HepG2 (cell line): ENCODE data around the gene ENDOD1. TPM values are rescaled to one million over a fixed set of nuclear protein-coding genes. Genes with fewer than 3 reads are reported as not detected.

ENCODE experiments used
- ATAD3A ChIP-seq: sonication (generic); formaldehyde crosslinking; IDR thresholded peaks from 2 replicates; pipeline ENCODE4 v1.4.0; 2020; ENCODE audit warnings: missing genetic modification reagents
- BCL6 ChIP-seq: IDR thresholded peaks from 2 replicates; pipeline ENCODE4 v1.6.1; 2016; ENCODE audit warnings: missing genetic modification reagents, missing compliant biosample characterization
- IRF2 ChIP-seq: IDR thresholded peaks from 2 replicates; pipeline ENCODE4 v1.6.1; 2018; ENCODE audit warnings: missing genetic modification reagents, missing compliant biosample characterization
- KDM5B ChIP-seq: sonication (generic); formaldehyde crosslinking; IDR thresholded peaks from 2 replicates; pipeline ENCODE4 v1.4.0; 2020; ENCODE audit warnings: missing genetic modification reagents, mild to moderate bottlenecking, borderline replicate concordance
- KLF9 ChIP-seq: IDR thresholded peaks from 2 replicates; pipeline ENCODE4 v1.6.1; 2016; ENCODE audit warnings: low read depth
- PREB ChIP-seq: sonication (generic); formaldehyde crosslinking; IDR thresholded peaks from 2 replicates; pipeline ENCODE4 v1.4.0; 2020; ENCODE audit warnings: missing genetic modification reagents
- RBAK ChIP-seq: sonication (generic); formaldehyde crosslinking; IDR thresholded peaks from 2 replicates; pipeline ENCODE4 v1.5.1; 2020; ENCODE audit warnings: mild to moderate bottlenecking, missing genetic modification reagents
- RXRB ChIP-seq: IDR thresholded peaks from 2 replicates; pipeline ENCODE4 v1.6.1; 2016; ENCODE audit warnings: borderline replicate concordance, missing genetic modification reagents, missing compliant biosample characterization
- SALL1 ChIP-seq: sonication (generic); formaldehyde crosslinking; IDR thresholded peaks from 2 replicates; pipeline ENCODE4 v1.8.0; 2022; ENCODE audit warnings: mild to moderate bottlenecking, missing genetic modification reagents
- SKIL ChIP-seq: sonication (generic); formaldehyde crosslinking; IDR thresholded peaks from 2 replicates; pipeline ENCODE4 v1.8.0; 2022; ENCODE audit warnings: missing genetic modification reagents, mild to moderate bottlenecking, moderate library complexity, borderline replicate concordance
- TCF12 ChIP-seq, 2 experiments: fragments of 450-650 bp in 1 of 2; sonication (generic) in 1 of 2; formaldehyde crosslinking in 1 of 2; IDR thresholded peaks; 2 replicates each; pipeline versions ENCODE4 v1.6.1 to v1.8.0; 2017 to 2022; ENCODE audit warnings: antibody characterized with exemption in 1 of 2, mild to moderate bottlenecking in 1 of 2, missing genetic modification reagents in 1 of 2, moderate library complexity in 1 of 2
- ZBTB49 ChIP-seq: sonication (generic); formaldehyde crosslinking; IDR thresholded peaks from 2 replicates; pipeline ENCODE4 v1.4.0; 2020; ENCODE audit warnings: missing genetic modification reagents, borderline replicate concordance
- ZFP36L1 ChIP-seq: sonication (generic); formaldehyde crosslinking; IDR thresholded peaks from 2 replicates; pipeline ENCODE4 v1.8.0; 2022; ENCODE audit warnings: mild to moderate bottlenecking, missing genetic modification reagents, moderate library complexity
- ZNF432 ChIP-seq: sonication (generic); formaldehyde crosslinking; IDR thresholded peaks from 2 replicates; pipeline ENCODE4 v1.5.0; 2020; ENCODE audit warnings: missing genetic modification reagents, mild to moderate bottlenecking, borderline replicate concordance
- ZNF549 ChIP-seq: sonication (generic); formaldehyde crosslinking; IDR thresholded peaks from 2 replicates; pipeline ENCODE4 v1.5.0; 2020; ENCODE audit warnings: missing genetic modification reagents
- ZNF574 ChIP-seq: sonication (generic); formaldehyde crosslinking; IDR thresholded peaks from 2 replicates; pipeline ENCODE4 v1.4.0; 2020; ENCODE audit warnings: missing genetic modification reagents
- ZNF766 ChIP-seq: sonication (generic); formaldehyde crosslinking; IDR thresholded peaks from 2 replicates; pipeline ENCODE4 v1.5.0; 2020; ENCODE audit warnings: missing genetic modification reagents, borderline replicate concordance
- ZNF883 ChIP-seq: sonication (generic); formaldehyde crosslinking; IDR thresholded peaks from 2 replicates; pipeline ENCODE4 v1.5.1; 2020; ENCODE audit warnings: mild to moderate bottlenecking, missing genetic modification reagents; ENCODE audit errors: not compliant biosample characterization
- polyA plus RNA-seq, 8 experiments: library from polyadenylated mRNA; depleted of rRNA in 3 of 8; stranded (reverse) in 7 of 8; unstranded in 1 of 8; fragments of >200 nt; fragmentation: Illumina TruSeq in 4 of 8; extraction: Trizol in 4 of 8; gene quantifications; 2 replicates each; pipeline versions ENCODE4 v1.2.1 to v1.2.3, GENCODE V29; 2011 to 2016; ENCODE audit warnings: low read depth in 4 of 8, missing spikeins in 1 of 8, mixed read lengths in 1 of 8; ENCODE audit not compliant: insufficient read depth in 1 of 8
- total RNA-seq, 5 experiments: library from RNA; depleted of rRNA; stranded (reverse); fragments of >200 nt; fragmentation: Illumina TruSeq; extraction: Trizol; gene quantifications; 2 replicates each; pipeline ENCODE4 v1.2.3, GENCODE V29; 2016; ENCODE audit warnings: low read depth in 1 of 5
- TF ChIP-seq, protein P1 (sequence below): IDR thresholded peaks from 2 replicates; pipeline ENCODE4 v1.6.1; 2016
- TF ChIP-seq, protein P2 (sequence below): IDR thresholded peaks from 2 replicates; pipeline ENCODE4 v1.6.1; 2016; ENCODE audit warnings: missing genetic modification reagents, missing compliant biosample characterization

The ENDOD1 gene
- total and polyA plus RNA-seq, 2 of the 13 experiments (the other 11 are each of a cell fraction or from before 2014, with no cell fraction given), result 2.0 to 6.8 TPM

GRCh38 chr11:95092549-95093324 is 3.1 kb downstream of the ENDOD1 start (continued):
- TF ChIP-seq ZNF574 (CRISPR knock-in tag) (no peak), ZNF766 (CRISPR knock-in tag) (no peak), ZNF883 (CRISPR knock-in tag) (no peak), SKIL (CRISPR knock-in tag) (no peak), ZNF432 (CRISPR knock-in tag) (no peak), PREB (no peak), ZBTB49 (CRISPR knock-in tag) (no peak), KDM5B (no peak), ZNF549 (CRISPR knock-in tag) (no peak), BCL6 (no peak), RXRB (CRISPR knock-in tag) (0 out of 2 replicates have a peak, but pooled peaks have one; percentile 30), IRF2 (CRISPR knock-in tag) (0 out of 2 replicates have a peak, but pooled peaks have one; percentile 38), KLF9 (no peak), SALL1 (CRISPR knock-in tag) (no peak), ZFP36L1 (CRISPR knock-in tag) (no peak), TCF12 (IDR thresholded peaks at IDR 0.05) (no peak), TCF12 (CRISPR knock-in tag; IDR thresholded peaks at IDR 0.05) (no peak), RBAK (CRISPR knock-in tag) (no peak), ATAD3A (CRISPR knock-in tag) (no peak)
- TF ChIP-seq, protein P1, sequence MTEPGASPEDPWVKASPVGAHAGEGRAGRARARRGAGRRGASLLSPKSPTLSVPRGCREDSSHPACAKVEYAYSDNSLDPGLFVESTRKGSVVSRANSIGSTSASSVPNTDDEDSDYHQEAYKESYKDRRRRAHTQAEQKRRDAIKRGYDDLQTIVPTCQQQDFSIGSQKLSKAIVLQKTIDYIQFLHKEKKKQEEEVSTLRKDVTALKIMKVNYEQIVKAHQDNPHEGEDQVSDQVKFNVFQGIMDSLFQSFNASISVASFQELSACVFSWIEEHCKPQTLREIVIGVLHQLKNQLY (CRISPR knock-in tag), result no peak
- TF ChIP-seq, protein P2, sequence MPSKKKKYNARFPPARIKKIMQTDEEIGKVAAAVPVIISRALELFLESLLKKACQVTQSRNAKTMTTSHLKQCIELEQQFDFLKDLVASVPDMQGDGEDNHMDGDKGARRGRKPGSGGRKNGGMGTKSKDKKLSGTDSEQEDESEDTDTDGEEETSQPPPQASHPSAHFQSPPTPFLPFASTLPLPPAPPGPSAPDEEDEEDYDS (CRISPR knock-in tag), result no peak
